SKM-1 (cell line): ENCODE measurements around the gene SYNDIG1.

Source experiments
- DNase-seq: peaks from one replicate; lab custom pipeline; 2025; ENCODE audit not compliant: unreplicated experiment; lab: John Stamatoyannopoulos, UW

SYNDIG1 gene

GRCh38 chr20:24560571-24561491 is 91.4 kb downstream of the SYNDIG1 start:
- DNase-seq = no peak

GRCh38 chr20:24565835-24566351 is 96.5 kb downstream of the SYNDIG1 start:
- DNase-seq = no peak

GRCh38 chr20:24566656-24567055 is 97.2 kb downstream of the SYNDIG1 start:
- DNase-seq = no peak

- DNase-seq = no peak
These were observed 98.1 kb downstream of the SYNDIG1 start for GRCh38 chr20:24567508-24567907.

GRCh38 chr20:24568842-24569241 is 99.4 kb downstream of the SYNDIG1 start:
- no peak for DNase-seq

- DNase-seq = no peak
These were observed 101.7 kb downstream of the SYNDIG1 start for GRCh38 chr20:24571159-24571558.

GRCh38 chr20:24572140-24572539 is 102.7 kb downstream of the SYNDIG1 start:
- DNase-seq = no peak

- no peak for DNase-seq
These were observed 103.4 kb downstream of the SYNDIG1 start for GRCh38 chr20:24572862-24573261.

- DNase-seq = no peak
These were observed 104.1 kb downstream of the SYNDIG1 start for GRCh38 chr20:24573557-24573956.

- DNase-seq = no peak
These were observed 104.9 kb downstream of the SYNDIG1 start for GRCh38 chr20:24574307-24574706.

GRCh38 chr20:24574797-24575196 is 105.4 kb downstream of the SYNDIG1 start:
- DNase-seq = no peak

GRCh38 chr20:24575811-24576210 is 106.4 kb downstream of the SYNDIG1 start:
- no peak for DNase-seq

- no peak for DNase-seq
These were observed 107.0 kb downstream of the SYNDIG1 start for GRCh38 chr20:24576447-24576846.

GRCh38 chr20:24577271-24577909 is 108.0 kb downstream of the SYNDIG1 start:
- DNase-seq = no peak

- DNase-seq = no peak
These were observed 109.4 kb downstream of the SYNDIG1 start for GRCh38 chr20:24578567-24579415.

- DNase-seq = no peak
These were observed 110.0 kb downstream of the SYNDIG1 start for GRCh38 chr20:24579475-24579874.

GRCh38 chr20:24580006-24580405 is 110.6 kb downstream of the SYNDIG1 start:
- no peak for DNase-seq

- DNase-seq = no peak
These were observed 111.4 kb downstream of the SYNDIG1 start for GRCh38 chr20:24580855-24581254.

GRCh38 chr20:24581443-24582170 is 112.2 kb downstream of the SYNDIG1 start:
- no peak for DNase-seq

GRCh38 chr20:24582373-24583168 is 113.1 kb downstream of the SYNDIG1 start:
- DNase-seq = no peak
